GM18498 (cell line): ENCODE measurements around the gene ENTR1.

Experiments
- ATAC-seq: cut with Tn5 transposase; IDR thresholded peaks from one replicate; pipeline ENCODE4 v1.9.1; 2021; ENCODE audit warnings: mild to moderate bottlenecking, moderate library complexity; ENCODE audit not compliant: unreplicated experiment

Gene ENTR1

GRCh38 chr9:136410500-136411287 lies at the start of gene ENTR1, which contains the start of gene PMPCA:
Gene ENTR1, minus strand, starts transcription at chr9:136410614. Its CDS starts 217 bp downstream, at chr9:136410397.
Gene PMPCA, plus strand, starts transcription at chr9:136410658. Its CDS starts 11 bp downstream, at chr9:136410669.
- peak; percentile 82 for ATAC-seq

DNA sequence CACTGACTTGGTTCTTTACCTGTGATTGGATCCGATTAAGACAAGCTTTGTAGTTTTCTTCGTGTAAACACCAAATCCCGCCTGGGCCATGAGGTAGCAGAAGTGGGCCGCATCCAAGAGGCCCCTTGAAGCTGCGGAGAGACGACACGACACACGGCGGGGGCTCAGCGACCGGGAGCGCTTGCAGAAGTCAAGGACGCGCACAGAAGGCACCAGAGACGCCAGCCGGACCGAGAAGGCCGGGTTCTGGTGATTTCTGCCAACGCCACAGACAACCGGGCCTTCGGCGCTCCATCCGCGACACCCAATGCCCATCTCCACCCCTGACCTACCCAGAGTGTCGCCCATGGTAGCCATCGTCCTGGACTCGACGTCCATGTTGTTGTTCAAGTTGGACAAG lies 49.0 kb upstream of the ENTR1 start:
- ATAC-seq = no peak

GRCh38 chr9:136457326-136457725 lies 46.9 kb upstream of the ENTR1 start:
- ATAC-seq = no peak

GRCh38 chr9:136456258-136456657 lies 45.8 kb upstream of the ENTR1 start:
- no peak for ATAC-seq

DNA sequence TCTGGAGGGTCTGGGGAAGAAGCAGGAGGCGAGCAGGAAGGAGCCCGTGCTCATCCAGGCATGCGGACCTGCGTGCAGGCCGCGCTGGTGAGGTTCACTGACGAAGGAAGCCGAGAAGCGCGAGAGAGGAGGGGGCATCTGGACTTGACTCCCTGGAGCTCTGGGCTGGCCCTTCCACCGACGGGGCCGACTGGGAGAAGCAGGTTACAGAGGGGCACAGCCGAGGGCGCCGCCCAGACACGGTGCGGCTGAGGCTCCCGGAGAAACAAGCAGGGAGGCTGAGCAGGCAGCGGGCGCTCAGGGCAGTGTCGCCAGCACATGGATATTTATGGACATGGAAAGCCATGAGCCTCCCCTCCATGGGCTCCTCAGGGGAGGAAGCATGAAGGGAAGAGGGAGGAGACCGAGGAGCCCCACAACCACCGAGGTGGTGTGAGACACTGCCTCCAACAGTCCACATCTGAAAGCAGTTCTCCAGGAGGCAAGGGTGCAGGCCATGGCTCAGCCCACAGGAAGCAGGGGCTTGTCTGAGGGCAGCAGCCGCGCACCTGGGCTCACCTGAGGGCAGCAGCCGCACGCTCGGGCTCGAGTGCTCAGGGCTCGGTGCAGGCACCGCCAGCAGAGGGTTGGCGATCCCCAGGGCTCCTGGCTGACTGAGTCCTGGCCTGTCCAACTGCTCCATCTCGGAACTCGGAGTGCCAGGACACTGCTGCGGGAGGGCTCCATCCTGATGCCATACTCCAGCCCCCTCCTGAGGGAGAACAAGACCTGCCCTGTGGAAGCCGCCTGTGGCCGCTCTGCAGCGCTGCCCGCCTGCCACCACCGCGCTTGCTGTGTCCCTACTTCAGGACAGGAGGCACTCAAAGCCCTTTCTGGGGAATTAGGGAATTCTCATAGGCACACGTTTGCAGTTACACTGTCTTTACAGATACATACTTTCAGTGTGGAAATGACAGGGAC lies 44.9 kb upstream of the ENTR1 start:
- no peak for ATAC-seq

DNA sequence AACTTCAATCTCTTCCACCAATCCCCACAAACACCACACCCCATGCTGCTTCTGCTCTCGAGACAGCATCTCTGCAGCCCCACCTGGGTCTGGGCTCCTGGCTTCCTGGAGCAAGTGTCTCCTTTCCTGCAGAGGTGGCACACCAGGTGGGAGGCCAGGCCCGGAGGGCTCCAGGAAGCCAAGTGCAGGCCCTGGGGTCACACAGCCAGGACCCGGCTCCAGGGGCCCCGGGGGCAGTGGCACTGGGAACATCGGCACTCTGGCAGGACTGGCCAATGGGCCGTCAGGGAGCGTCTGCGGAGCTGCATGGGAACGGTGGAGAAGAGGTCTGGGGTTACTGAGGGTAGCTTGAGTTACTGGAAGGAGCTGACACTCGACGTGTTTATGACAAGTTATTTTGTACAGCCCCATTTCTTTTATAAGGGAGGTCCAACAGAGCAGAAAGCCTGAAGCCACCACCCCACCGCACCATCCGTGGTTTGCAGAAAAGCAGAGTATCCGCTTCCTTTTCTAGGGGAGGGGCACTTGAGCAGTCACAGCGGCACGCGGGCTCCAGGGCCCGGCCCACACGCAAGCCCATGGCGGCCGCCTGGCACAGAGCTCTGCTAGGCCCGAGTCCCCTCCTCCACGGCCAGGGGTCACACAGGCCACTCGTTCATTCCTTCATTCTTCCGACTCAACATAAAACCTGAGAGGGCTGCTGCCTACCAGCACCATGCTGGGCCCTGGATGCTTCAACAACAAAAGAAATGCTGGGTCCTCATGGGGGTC lies 43.8 kb upstream of the ENTR1 start:
- no peak for ATAC-seq

DNA sequence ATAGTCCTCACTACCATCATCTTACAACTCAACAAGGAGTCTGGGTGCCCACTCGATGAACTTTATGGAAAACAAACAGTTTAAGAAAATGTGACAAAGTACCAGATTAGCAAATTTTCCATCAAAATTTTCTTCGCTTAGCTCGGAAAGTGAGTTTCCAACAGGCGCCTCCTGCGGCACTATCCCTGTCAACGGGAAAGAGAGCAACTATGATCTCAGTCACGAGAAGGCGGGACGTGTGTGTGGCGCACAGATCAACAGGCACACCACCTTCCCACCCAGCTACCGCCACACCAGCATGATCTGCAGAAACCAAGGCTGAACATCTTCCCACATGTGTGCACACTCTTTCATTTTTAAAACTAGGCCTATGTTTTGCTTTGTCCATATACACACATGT lies 42.9 kb upstream of the ENTR1 start:
- no peak for ATAC-seq

DNA sequence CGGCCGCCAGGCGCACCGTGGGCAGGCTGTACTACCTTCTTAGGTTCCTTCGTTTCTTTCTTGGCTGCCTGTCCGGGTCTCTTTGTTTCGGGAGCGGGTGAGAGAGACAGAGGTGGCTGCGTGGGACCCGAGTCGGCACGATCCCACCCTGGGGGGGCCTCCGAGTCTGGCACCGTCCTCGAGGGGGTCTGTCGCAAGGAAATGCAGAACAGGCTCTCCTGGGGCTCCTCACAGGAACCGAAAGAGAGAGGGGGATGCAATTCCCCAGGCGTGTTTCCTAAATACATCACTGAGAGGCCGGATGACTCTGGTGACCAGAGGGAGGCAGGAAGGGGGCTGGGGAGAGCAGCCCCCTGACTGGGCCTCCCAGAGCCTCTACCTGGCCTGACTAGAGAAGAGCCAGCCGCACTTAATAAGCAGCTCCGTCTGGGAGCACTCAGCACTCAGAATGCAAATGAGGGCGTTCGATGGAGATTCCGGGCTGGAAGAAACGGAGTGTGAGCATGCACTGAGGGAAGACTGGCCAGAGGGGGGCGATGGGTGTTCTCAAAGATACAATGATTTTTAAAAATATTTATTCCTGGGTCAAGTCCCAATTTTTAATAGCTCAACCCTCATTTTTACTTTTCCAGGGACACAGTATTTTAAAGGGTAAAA lies 40.9 kb upstream of the ENTR1 start:
- no peak for ATAC-seq

DNA sequence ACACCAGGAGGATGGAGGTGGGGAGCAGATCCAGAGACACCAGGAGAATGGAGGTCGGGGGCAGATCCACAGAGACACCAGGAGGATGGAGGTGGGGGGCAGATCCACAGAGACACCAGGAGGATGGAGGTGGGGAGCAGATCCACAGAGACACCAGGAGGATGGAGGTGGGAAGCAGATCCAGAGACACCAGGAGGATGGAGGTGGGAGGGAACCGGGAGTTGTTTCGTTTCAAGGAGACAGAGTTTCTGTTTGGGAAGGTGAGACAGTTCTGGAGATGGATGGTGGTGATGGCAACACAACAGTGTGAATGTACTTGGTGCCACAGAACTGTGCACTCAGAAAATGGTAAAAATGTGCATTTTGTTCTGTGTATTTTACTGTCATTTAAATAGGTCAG lies 38.2 kb upstream of the ENTR1 start:
- no peak for ATAC-seq

DNA sequence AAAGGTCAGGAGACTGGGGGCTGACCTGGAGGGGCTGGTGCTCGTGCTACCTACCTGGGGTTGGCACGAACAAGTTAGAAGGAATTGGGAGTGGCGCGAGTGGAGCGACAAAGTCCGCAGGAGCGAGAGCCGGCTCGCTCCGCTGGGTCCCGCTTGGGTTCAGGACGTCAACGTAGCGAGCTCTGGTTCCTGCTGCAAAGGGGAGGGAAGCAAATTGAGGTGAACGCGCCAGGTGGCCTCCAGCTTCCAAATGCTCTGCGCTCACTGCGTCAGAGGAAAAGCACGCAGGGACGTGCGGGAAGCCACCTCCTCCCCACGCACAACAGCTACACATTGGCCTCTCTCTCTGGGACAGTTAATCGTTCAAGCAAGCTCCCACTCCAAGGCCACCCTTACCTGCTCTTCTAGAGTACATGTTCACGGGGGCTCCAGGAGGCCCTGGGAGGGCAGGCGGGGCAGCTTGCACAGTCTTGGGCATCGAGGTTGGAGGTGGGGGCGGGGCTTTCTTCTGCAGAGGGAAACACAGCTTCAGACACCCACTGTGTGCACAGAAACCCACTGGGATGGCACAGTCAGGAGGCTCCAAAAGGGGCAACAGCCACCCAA lies 36.9 kb upstream of the ENTR1 start:
- ATAC-seq = no peak

GRCh38 chr9:136445799-136446198 lies 35.4 kb upstream of the ENTR1 start:
- no peak for ATAC-seq

GRCh38 chr9:136444102-136444501 lies 33.7 kb upstream of the ENTR1 start:
- no peak for ATAC-seq

DNA sequence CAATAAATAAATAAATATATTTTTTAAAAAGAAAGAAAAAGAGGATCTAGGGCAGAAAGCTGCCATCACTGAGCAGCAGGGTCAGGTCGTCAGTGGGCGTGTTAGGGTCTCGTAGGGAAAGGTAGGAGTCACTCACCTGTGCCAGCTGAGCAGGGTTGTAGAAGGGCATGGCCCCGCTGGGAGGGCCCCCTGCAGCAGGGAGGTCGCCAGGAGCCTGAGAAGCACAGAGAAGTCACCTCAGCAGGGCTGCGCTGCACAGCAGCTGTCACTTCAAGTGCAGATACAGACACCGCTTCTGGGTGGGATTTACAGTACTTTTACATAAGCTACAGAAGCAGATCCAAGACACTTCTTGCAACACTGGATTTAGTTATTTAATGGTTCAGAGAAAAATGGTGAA lies 33.3 kb upstream of the ENTR1 start:
- ATAC-seq = no peak

DNA sequence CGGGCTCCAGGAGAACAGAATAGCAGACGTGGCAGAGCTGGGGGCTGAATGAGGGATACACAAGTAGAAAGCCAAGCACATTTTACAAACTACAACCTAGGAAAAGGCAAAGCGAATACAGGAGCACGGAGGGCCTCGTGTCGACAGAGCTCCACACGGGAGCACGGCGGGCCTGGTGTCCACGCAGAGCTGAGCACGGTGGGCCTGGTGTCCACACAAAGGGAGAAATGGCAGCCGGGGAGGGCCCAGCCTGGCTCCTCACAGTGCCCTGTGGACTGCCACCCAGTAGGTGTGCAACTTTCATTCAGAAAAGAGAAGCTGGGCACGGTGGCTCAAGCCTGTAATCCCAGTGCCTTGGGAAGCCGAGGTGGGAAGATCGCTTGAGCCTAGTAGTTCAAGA lies 32.7 kb upstream of the ENTR1 start:
- ATAC-seq = no peak

DNA sequence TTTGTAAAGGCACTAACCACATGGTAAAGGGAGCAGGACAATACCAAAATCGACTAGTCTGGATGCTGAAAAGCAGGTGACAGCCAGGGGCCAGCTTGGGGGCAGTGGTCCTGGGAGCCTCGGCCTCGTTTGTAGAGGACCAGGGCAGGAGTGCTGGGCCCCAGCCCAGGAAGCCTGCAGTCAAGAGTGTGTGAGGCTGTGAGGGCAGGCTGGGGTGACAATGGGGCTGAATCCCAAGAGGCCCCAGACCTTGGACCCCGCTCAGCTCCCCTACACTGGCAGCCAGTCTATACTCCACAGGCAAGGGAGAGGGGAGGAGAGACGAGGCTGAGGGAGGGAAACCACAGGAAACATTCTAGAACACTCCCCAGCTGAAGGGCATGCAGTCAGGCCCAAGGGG lies 31.9 kb upstream of the ENTR1 start:
- ATAC-seq = no peak

DNA sequence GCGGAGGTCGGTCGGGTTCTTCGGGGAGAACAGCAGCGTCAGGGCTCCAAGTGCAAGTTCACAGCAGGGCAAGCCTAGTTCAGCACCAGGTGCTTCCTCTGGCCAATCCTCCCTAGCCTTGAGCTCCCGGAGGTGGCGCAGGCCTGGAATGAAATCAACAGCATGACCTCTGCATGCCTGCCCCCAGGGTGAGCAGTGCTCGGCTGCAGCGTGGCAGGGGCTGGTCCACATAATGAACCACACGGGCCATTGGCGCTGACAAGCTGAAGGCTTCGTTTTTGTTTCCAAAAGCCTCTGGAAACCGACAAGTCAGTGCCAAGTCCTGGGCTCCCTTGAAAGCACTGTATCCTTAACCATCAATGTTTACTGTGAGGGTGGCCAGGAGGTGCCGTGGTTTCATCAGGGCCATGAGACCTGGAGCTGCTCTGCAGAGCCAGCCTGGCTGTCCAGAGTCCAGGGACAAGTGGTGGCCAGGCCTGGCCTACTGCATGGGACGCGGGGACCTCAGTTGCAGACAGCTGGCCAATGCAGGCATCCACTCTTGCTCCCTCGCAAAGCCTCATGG lies 31.3 kb upstream of the ENTR1 start:
- ATAC-seq = no peak

DNA sequence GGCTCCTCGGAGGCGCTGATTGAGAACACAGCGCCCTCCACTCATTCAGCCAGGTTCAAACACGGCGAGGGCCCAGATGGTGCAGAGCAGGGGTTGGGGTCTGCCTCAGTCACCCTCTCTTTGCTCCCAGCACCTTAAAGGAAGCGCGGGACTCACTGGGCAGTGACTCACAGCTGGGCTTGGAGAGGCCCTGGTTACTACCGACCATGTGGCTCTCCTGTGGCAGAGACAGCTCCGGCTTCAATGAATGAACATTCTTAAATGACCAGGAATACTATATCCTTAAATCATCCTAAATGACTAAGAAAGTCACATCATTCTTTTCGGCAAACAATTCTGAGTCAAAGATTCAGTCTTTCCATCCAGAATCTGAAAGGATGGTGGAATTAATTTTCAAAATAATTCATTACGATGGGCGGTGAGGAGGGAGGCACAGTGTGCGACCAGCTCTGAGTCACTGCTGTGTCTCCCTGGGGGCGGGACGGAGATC lies 30.8 kb upstream of the ENTR1 start:
- ATAC-seq = no peak

DNA sequence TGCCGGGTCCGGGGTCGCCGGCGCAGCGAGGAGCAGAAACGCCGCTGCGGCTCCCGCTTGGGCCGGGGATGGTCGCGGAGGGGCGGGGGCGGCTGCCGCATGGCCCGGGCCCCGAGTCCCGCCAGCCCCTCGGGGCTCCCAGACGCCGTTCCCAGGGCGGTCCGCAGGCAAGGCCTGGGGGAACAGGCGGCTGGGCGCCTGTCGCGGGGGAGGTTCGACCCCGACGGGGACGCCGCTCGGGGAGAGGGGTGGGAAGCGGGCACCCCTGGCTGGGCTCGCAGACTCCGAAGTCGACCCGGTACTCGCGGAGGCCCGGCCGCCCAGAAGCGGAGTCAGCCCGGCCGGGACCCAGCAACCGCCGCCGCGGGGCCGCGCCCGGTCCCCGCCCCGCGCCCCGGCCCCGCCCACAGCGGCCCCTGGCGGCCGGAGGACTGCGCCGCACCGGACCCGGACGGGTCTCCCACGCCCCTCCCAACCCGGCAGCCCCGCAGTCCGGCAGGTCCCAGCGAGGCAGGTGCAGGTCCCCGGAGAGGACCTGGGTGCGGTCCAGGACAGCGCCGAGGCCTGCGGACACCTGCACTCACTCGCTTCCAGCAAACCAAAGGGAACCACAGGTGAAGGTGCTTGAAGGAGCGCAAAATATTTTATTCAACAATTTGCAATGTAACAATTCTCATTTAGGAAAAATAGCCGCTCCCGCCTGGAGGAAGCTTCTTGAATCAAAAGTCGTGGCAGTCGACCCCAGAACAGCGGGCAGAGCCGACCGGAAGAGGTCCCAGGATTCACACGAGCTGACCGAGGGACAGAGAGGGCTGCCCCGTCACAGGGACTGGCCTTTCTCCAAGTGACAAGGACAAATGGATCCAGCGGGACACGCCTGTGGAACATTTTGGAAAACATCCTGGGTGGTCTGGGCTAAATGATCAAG lies 29.3 kb upstream of the ENTR1 start, which contains the start of gene INPP5E:
Gene INPP5E (minus strand): TSS at position 365 of the 928 bp plus-strand sequence. CDS start 426 bp downstream, outside the sequence.
- peak; percentile 84 for ATAC-seq
